T-cell (primary cell): Measurements from ENCODE around the gene PLA2G5. TPM values are rescaled to one million over a fixed set of nuclear protein-coding genes. Genes with fewer than 3 reads are reported as not detected.

Experiments used
- ATAC-seq, 4 experiments: fragments of 200-7000 bp in 3 of 4; fragments of 150-1000 bp in 1 of 4; cut with Tn5 transposase; replicated peaks in 1 of 4; 1 replicate in 3 of 4; 2 replicates in 1 of 4; pipeline ENCODE4 v1.10.0; 2021; ENCODE audit warnings: moderate library complexity in 3 of 4, mild to moderate bottlenecking in 2 of 4, moderate number of reproducible peaks in 1 of 4
- CTCF ChIA-PET, 2 donors: fragments of 300-600 bp; sonication (Branson Sonifier 250); formaldehyde crosslinking; loops; one replicate each; lab custom pipeline; 2022; ENCODE audit warnings: antibody characterized with exemption in 2 of 2; lab: Charles Lee
- POLR2A ChIA-PET, 2 donors: fragments of 300-600 bp; sonication (Branson Sonifier 250); formaldehyde crosslinking; loops; one replicate each; lab custom pipeline; 2022; ENCODE audit warnings: antibody characterized with exemption in 2 of 2; lab: Charles Lee
- DNase-seq, 35 experiments: peaks; one replicate each; pipeline versions ENCODE4 v3.0.0 to v3.0.0-alpha.2; 2013 to 2023
- H3K27ac ChIP-seq: one replicate; pipeline ENCODE4 v1.5.1; 2013; ENCODE audit warnings: low read length
- H3K27me3 ChIP-seq, 2 experiments: replicated peaks in 1 of 2; 1 replicate in 1 of 2; 2 replicates in 1 of 2; pipeline versions ENCODE4 v1.6.1 to v1.7.0; 2013; ENCODE audit warnings: low read length in 1 of 2, mixed read lengths in 1 of 2; ENCODE audit not compliant: control insufficient read depth in 2 of 2, insufficient read depth in 2 of 2; ENCODE audit errors: extremely low read depth in 1 of 2
- H3K36me3 ChIP-seq, 2 donors: 1 replicate in 1 of 2; 2 replicates in 1 of 2; pipeline versions ENCODE4 v1.6.1 to v1.7.0; 2013; ENCODE audit warnings: low read length in 1 of 2; ENCODE audit not compliant: control insufficient read depth in 2 of 2, insufficient read depth in 1 of 2; ENCODE audit errors: extremely low read depth in 1 of 2
- H3K4me1 ChIP-seq, 2 experiments: 1 replicate in 1 of 2; 2 replicates in 1 of 2; pipeline versions ENCODE4 v1.6.1 to v1.7.0; 2013; ENCODE audit warnings: low read length in 2 of 2, mixed read lengths in 1 of 2; ENCODE audit not compliant: insufficient read depth in 2 of 2, control insufficient read depth in 1 of 2; ENCODE audit errors: extremely low read depth in 1 of 2
- H3K4me3 ChIP-seq, 2 donors: 1 replicate in 1 of 2; 2 replicates in 1 of 2; pipeline versions ENCODE4 v1.5.1 to v1.7.0; 2013; ENCODE audit warnings: mild to moderate bottlenecking in 2 of 2, low read length in 1 of 2, moderate library complexity in 1 of 2; ENCODE audit not compliant: control insufficient read depth in 1 of 2; ENCODE audit errors: extremely low read depth in 1 of 2
- H3K9me3 ChIP-seq: 2 replicates; pipeline ENCODE4 v1.7.0; 2013
- H3K27ac Mint-ChIP-seq, 2 donors: one replicate each; pipeline ENCODE4 v1.8.0; 2020 to 2021; ENCODE audit warnings: mild to moderate bottlenecking in 2 of 2, mixed read lengths in 2 of 2
- H3K27me3 Mint-ChIP-seq, 2 donors: one replicate each; pipeline ENCODE4 v1.8.0; 2021 to 2022; ENCODE audit warnings: mixed read lengths in 2 of 2
- H3K36me3 Mint-ChIP-seq: one replicate; pipeline ENCODE4 v1.8.0; 2021; ENCODE audit warnings: mixed read lengths
- H3K4me1 Mint-ChIP-seq, 3 donors: one replicate each; pipeline ENCODE4 v1.8.0; 2020 to 2022; ENCODE audit warnings: mixed read lengths in 3 of 3, mild to moderate bottlenecking in 1 of 3
- H3K4me3 Mint-ChIP-seq, 3 donors: one replicate each; pipeline ENCODE4 v1.8.0; 2020 to 2022; ENCODE audit warnings: mild to moderate bottlenecking in 3 of 3, mixed read lengths in 3 of 3, moderate library complexity in 3 of 3
- H3K9me3 Mint-ChIP-seq, 3 donors: one replicate each; pipeline ENCODE4 v1.8.0; 2020 to 2022; ENCODE audit warnings: mixed read lengths in 3 of 3
- whole genome bisulfite sequencing: methylation state at CpG from one replicate; pipeline ENCODE4 v1.1.5; 2013; ENCODE audit warnings: missing lambda C conversion rate; ENCODE audit not compliant: insufficient coverage; 5-methylcytosine and 5-hydroxymethylcytosine counted together
- total RNA-seq, 35 experiments: library from RNA in 6 of 35; stranded (reverse) in 6 of 35; fragments of 120-200 nt in 1 of 35; gene quantifications; one replicate each; pipeline versions ENCODE4 v1.2.1 to v1.2.4 and lab custom pipeline; 2013 to 2026

PLA2G5 gene
- total RNA-seq, 5 donors from 2014 or later (not counting 1 experiment from before 2014, with no cell fraction given), result not detected

GRCh38 chr1:20076710-20077461, 6.9 kb downstream of the PLA2G5 start:
- H3K4me3 Mint-ChIP-seq, result no peak overlapping the region
- ChIA-PET CTCF (no interaction called here), POLR2A (no interaction called here)
- H3K4me3 ChIP-seq, result no peak overlapping the region
- peak in 1 of 35 experiments; percentile 4 for DNase-seq
- no peak overlapping the region for H3K27ac ChIP-seq
- H3K9me3 Mint-ChIP-seq, result no peaks in the 10 kb centered on the region
- WGBS, result 86% methylated on average over 2 of the region's 5 CpGs
- H3K4me1 ChIP-seq, result peaks cover 0 to 12% of the 10 kb centered on the region in 2 experiments
- no peaks in the 10 kb centered on the region for H3K36me3 ChIP-seq
- no peaks in the 10 kb centered on the region for H3K9me3 ChIP-seq
- H3K27ac Mint-ChIP-seq, result no peak overlapping the region
- peaks cover 0 to 37% of the 10 kb centered on the region in 2 experiments for H3K27me3 ChIP-seq
- H3K27me3 Mint-ChIP-seq, result peaks cover 27 to 32% of the 10 kb centered on the region in 2 donors
- H3K36me3 Mint-ChIP-seq, result no peaks in the 10 kb centered on the region
- H3K4me1 Mint-ChIP-seq, result peaks cover 5 to 25% (median 15%) of the 10 kb centered on the region in 3 donors
- no peak for ATAC-seq

GRCh38 chr1:20078171-20078651, 8.2 kb downstream of the PLA2G5 start:
- Histone ChIP-seq H3K9me3 (no peaks in the 10 kb centered on the region), H3K36me3 (no peaks in the 10 kb centered on the region), H3K27me3 (peaks cover 0 to 39% of the 10 kb centered on the region in 2 experiments), H3K27ac (no peak overlapping the region), H3K4me3 (no peak overlapping the region), H3K4me1 (peaks cover 0 to 12% of the 10 kb centered on the region in 2 experiments)
- Mint-ChIP-seq H3K27ac (peak overlapping the region in 1 of 2 donors; percentile 81), H3K4me1 (peaks cover 5 to 25% (median 15%) of the 10 kb centered on the region in 3 donors), H3K4me3 (no peak overlapping the region), H3K9me3 (no peaks in the 10 kb centered on the region), H3K27me3 (peaks cover 27 to 39% of the 10 kb centered on the region in 2 donors), H3K36me3 (no peaks in the 10 kb centered on the region)
- ChIA-PET CTCF (no interaction called here), POLR2A (no interaction called here)
- 9% methylated on average over 1 of the region's 8 CpGs for WGBS
- DNase-seq, result peak in 2 of 35 experiments; percentile 2 to 4
- ATAC-seq, result no peak

GRCh38 chr1:20078711-20079110, 8.7 kb downstream of the PLA2G5 start:
- ChIA-PET POLR2A (no interaction called here), CTCF (interaction anchor here (0.7 kb wide), 3 partner anchors 40 to 407 kb away, joined by 5 to 7 read pairs (median 5); partner anchors contain the start of gene CAMK2N1 (in 1 of the 2))
- DNase-seq (no peak), ATAC-seq (no peak)
- H3K4me3 Mint-ChIP-seq, result no peak overlapping the region
- H3K4me3 ChIP-seq, result no peak overlapping the region
- peaks cover 27 to 39% of the 10 kb centered on the region in 2 donors for H3K27me3 Mint-ChIP-seq
- no peaks in the 10 kb centered on the region for H3K9me3 Mint-ChIP-seq
- H3K27ac ChIP-seq, result no peak overlapping the region
- no peaks in the 10 kb centered on the region for H3K36me3 Mint-ChIP-seq
- peak overlapping the region in 1 of 2 donors; percentile 81 for H3K27ac Mint-ChIP-seq
- WGBS, result 81% methylated on average over 4 of the region's 5 CpGs
- H3K4me1 Mint-ChIP-seq, result peaks cover 5 to 25% (median 15%) of the 10 kb centered on the region in 3 donors
- H3K36me3 ChIP-seq, result no peaks in the 10 kb centered on the region
- H3K9me3 ChIP-seq, result no peaks in the 10 kb centered on the region
- H3K4me1 ChIP-seq, result peaks cover 0 to 12% of the 10 kb centered on the region in 2 experiments
- peaks cover 0 to 39% of the 10 kb centered on the region in 2 experiments for H3K27me3 ChIP-seq

GRCh38 chr1:20079661-20080305, 9.8 kb downstream of the PLA2G5 start:
- peaks cover 0 to 12% of the 10 kb centered on the region in 2 experiments for H3K4me1 ChIP-seq
- Mint-ChIP-seq H3K27ac (peak overlapping the region in 1 of 2 donors; percentile 56), H3K9me3 (no peaks in the 10 kb centered on the region), H3K36me3 (no peaks in the 10 kb centered on the region), H3K4me3 (no peak overlapping the region), H3K27me3 (peaks cover 27 to 39% of the 10 kb centered on the region in 2 donors), H3K4me1 (peaks cover 5 to 25% (median 15%) of the 10 kb centered on the region in 3 donors)
- ATAC-seq (no peak), DNase-seq (no peak)
- POLR2A ChIA-PET, result no interaction called here
- no peak overlapping the region for H3K4me3 ChIP-seq
- H3K9me3 ChIP-seq, result no peaks in the 10 kb centered on the region
- CTCF ChIA-PET, result interaction anchor here (0.7 kb wide), 2 partner anchors 39 to 195 kb away, joined by 5 read pairs; no protein-coding TSS in a partner anchor
- H3K36me3 ChIP-seq, result no peaks in the 10 kb centered on the region
- H3K27me3 ChIP-seq, result peaks cover 0 to 39% of the 10 kb centered on the region in 2 experiments
- H3K27ac ChIP-seq, result no peak overlapping the region
- WGBS, result 64% methylated on average over 6 of the region's 8 CpGs

GRCh38 chr1:20080441-20081352, 10.7 kb downstream of the PLA2G5 start:
- ATAC-seq, result peak in 1 of 4 experiments; percentile 52
- Mint-ChIP-seq H3K9me3 (no peaks in the 10 kb centered on the region), H3K4me1 (peaks cover 5 to 25% (median 15%) of the 10 kb centered on the region in 3 donors), H3K27me3 (peaks cover 27 to 39% of the 10 kb centered on the region in 2 donors), H3K36me3 (no peaks in the 10 kb centered on the region), H3K4me3 (peak overlapping the region in 1 of 3 donors; percentile 8), H3K27ac (no peak overlapping the region)
- WGBS, result 18% methylated on average over 11 of the region's 20 CpGs
- no peaks in the 10 kb centered on the region for H3K9me3 ChIP-seq
- CTCF ChIA-PET, result no interaction called here
- no peak overlapping the region for H3K4me3 ChIP-seq
- no peak overlapping the region for H3K27ac ChIP-seq
- H3K27me3 ChIP-seq, result peaks cover 0 to 39% of the 10 kb centered on the region in 2 experiments
- no peaks in the 10 kb centered on the region for H3K36me3 ChIP-seq
- peak in 4 of 35 experiments; percentile 4 to 12 (median 9) for DNase-seq
- POLR2A ChIA-PET, result no interaction called here
- H3K4me1 ChIP-seq, result peaks cover 0 to 12% of the 10 kb centered on the region in 2 experiments
